NCI-H187 treated with DMSO at 0.1 percent for 48 hours (cell line): ENCODE measurements around the gene CBR3.
"Not testable (repeated sequence)": the region's sequence is repeated elsewhere in the genome, so short reads cannot be mapped to it uniquely, and the experiment has no call there.

Experiments used
- DNase-seq: peaks from one replicate; lab custom pipeline; 2025; lab: John Stamatoyannopoulos, UW

CBR3 gene

DNA sequence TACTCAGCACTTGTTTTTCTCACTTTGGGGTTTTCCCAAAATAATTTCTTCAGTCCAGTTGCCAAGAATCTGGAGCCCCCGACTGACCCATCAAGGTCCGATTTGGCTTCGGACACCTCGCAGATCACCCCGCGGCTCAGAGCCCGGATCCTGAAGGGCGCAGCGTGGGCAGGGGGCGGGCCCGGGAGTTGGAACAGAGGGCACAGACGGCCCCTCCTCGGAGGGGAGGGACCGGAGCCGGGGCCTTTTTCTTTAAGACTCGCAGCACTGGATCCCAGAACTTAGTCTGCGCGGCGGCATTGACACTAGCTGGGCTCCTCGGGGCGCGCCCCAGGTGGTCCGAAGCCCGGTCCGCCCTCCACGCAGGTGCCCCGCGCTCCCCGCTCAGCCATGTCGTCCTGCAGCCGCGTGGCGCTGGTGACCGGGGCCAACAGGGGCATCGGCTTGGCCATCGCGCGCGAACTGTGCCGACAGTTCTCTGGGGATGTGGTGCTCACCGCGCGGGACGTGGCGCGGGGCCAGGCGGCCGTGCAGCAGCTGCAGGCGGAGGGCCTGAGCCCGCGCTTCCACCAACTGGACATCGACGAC is at the start of gene CBR3:
Gene CBR3 (plus strand): TSS at position 277 of the 588 bp plus-strand sequence. CDS start 114 bp downstream, at position 391.
- no peak for DNase-seq

DNA sequence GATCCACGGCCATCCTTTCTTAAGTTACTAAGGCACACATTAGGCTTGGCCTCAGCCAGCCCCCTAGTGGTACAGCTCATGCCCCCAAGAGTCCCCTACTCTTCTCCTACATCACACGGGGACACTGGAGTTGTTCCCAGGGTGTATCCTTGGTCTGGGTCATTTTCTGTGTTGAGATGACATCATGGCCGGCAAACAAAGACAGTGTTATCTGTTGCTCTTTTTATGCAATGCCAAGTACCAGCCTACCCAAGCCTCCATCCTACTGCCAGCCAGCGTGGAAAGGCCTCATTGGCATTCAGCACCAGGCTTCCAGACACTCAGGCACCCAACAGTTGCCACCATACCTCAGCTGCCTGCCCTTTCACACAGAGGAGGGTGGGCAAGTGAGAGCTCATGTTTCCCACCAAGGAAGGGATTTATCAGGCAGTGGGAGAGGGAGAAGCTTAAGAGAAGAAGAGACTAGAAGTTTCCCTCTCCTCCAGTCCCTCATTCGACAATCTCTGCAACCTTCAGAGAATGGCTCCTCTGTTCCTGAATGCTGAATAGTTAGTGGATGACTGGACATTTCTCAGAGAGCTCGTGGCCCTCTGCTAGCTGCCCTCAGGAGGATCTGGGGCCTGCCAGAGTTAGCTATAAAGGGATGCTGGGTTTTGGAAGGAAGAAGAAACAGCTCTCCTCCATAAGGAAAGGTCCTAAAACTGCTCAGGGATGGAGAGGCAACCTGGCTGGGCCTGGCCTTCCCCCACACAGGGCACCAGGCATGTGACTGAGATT is 47.3 kb upstream of the CBR3 start:
- DNase-seq: no peak

DNA sequence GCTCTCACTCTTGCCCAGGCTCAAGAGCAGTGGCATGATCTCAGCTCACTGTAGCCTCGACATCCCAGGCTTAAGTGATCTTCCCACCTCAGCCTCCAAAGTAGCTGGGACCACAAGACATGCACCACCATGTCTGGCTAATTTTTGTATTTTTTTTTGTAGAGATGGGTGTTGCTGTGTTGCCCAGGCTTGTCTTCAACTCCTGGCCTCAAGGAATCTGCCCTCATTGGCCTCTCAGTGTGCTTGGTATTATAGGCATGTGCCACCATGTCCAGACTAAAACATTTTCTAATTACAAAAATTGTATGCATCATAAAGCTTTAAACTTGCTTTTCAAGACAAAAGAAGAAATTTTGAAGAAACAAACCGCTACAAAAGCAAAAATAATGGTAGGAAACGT is 44.9 kb upstream of the CBR3 start:
- no peak for DNase-seq

DNA sequence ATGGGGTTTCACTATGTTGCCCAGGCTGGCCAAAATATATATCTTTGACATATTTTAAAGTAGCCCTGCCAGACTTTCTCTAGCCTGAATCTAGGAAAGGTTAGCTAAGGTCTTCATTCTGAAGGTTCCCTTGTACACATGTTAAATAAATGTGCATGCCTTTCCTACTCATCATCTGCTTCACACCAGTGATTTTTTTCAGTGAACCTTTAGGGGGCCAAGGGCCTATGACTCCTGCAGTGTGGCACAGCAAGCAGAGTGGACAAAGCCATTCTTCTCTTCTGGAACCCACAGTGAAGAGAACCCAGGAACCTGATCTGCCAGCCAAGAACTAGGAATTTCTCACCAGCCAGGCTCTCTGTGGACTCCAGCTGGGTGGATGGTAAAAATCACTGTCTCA is 42.2 kb upstream of the CBR3 start:
- DNase-seq: no peak

DNA sequence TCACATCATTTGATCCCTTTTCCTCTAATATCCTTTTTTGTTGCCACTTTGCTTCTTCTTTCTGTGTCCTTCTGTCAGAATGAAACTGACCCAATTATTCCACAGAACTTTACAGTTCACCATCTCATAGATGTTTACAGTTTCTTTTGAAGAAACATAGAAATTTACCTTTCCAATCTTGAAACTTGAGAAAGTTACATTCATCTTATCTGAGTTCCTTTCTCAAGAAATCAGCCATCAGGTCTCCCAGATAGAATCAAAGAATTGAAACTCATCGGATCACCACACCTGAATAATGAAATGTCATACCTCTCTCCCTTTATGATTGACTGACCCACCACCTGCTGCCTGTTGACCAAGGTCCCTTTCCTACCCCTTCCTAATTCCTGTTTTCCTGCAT is 41.4 kb upstream of the CBR3 start:
- DNase-seq: no peak

DNA sequence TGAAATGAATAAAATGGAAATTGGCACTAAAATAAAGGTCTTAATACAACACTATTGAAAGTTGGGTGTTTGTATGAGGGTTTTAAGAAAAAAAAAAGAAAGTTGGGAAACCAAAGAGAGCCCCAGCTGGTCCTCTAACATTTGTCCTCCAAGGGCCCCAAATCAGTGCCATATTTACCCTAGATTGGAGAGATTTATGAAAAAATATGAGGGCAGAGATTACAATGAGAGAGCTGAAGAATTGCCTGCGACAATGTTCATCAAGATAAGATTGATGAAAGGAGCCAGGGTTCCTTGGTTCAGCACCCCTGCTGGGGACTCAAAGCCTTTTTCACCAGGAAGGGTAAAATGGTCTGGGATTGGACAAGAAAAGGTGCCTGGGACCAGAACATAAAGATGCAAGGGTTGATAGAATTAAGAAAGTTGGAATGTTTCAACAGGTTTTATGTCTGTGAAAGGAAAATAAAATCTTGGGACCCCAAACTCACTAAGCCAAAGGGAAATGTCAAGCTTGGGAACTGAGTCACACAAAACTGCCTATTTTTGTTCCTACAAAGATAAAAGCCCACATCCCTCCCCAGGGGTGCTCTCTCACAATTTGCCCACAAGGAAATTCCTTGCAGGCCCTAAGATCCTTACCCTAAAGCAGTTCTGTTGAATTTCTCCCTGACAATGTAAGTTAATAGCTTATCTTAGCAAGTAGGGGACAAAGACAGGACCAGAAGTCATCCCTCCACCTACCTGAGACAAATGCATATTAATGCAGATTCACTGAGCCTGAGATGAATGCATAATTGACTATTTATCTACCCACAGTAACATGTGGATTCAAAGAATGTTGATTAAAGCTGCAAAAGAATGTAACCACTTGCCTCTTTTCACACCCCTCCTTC is 38.2 kb upstream of the CBR3 start:
- no peak for DNase-seq

DNA sequence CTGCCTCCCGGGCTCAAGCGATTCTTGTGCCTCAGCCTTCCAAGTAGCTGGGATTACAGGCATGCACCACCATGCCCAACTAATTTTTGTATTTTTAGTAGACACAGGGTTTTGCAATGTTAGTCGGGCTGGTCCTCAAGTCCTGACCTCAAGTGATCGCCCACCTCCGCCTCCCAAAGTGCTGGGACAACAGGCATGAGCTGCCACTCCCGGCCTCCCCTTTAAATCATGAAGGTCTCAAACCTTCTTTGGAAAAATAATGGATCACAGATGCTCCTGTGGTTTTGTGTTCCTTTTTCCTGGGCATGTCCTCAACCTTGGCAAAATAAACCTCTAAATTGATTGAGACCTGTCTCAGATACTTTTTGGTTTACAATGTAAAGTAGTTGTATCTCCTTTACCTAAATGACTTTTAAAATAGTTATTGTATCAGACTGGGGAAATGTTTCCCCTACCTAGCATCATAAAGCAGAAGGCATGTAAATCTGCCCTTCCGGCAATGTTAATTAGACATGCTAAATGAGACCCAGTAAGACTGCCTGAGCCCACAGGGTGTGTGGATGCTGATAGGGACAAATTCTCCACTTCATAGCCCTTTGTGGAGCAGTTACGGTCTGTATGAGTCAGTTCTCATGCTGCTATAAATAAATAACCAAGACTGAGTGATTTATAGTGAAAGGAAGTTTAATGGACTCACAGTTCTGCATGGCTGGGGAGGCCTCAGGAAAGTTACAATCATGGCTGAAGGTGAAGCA is 37.3 kb upstream of the CBR3 start:
- no peak for DNase-seq

DNA sequence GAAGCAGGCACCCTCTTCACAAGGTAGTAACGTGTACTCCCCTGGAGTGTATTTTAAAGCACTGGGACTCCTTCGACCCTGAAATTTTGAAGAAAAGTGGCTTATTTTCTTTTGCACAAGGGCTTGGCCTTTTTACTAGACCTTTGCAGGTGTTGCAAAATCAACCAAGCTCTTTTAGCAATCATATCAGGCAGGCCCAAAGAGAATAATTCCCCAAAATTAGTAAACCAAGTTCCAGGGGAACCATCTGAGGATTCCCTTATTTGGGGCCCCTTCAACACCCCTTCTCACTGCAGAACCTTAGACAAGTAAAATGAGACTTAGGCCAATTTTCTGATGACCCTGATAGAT is 36.7 kb upstream of the CBR3 start:
- no peak for DNase-seq

DNA sequence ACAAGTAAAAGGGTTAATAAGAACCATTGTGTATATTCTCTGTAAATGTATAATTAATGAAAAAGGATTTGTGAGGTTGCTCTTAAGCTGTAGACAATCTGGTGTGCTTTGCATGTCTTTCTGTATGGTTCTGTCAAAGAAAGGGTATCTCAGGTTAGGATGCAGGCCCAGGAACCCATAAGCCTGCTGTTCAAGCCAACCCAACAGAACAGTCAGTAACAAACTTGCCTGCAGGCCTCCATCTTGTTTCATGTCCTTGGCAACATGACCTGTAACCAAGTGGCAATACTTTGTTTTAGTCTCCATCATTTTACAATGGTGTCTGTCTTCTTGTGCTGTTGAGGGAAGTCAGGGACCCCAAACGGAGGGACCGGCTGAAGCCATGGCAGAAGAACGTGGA is 35.9 kb upstream of the CBR3 start:
- DNase-seq: no peak

DNA sequence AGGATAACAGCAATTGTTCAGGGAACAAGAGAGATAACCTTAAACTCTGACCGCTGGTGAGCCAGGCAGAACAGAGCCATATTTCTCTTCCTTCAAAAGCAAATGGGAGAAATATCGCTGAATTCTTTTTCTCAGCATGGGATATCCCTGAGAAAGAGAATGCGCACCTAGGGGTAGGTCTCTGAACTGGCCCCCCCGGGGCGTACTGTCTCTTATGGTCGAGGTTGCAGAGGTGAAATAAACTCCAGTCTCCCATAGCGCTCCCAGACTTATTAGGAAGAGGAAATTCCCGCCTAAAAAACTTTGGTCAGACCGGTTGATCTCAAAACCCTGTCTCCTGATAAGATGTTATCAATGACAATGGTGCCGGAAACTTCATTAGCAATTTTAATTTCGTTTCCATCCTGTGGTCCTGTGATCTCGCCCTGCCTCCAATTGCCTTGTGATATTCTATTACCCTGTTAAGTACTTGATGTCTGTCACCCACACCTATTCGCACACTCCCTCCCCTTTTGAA is 35.1 kb upstream of the CBR3 start:
- DNase-seq: not testable (repeated sequence)

DNA sequence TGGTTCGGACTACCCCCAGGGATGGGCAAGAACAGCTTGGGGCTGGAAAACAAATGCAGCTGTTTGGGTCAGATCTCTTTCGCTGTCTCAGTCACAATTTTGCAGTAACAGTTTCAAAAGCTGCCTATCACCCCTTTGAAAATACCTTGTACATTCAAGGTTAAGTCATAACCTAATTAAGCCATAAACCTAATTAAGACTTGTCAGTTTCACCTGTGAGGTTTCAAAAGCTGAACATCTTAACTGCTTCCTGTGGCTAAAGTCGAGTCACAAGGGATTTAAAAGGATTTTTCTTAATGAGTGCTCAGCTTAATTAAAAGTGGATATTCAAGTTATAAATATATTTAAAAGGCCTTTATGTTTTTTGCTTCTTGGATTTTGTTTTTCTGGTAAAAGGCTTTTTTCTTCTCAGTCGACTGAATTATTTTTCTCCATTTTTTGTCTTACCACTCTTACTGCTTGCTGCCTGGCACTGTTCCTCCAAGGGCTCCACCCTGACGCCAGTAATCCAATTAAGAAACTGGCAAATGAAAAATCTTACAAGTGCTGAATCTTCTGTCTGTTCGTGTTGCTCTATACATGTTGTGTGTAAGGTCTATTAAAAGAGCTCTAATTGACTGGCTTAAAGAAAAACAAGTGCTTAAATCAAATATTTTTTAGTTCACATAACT is 33.8 kb upstream of the CBR3 start:
- DNase-seq: no peak

DNA sequence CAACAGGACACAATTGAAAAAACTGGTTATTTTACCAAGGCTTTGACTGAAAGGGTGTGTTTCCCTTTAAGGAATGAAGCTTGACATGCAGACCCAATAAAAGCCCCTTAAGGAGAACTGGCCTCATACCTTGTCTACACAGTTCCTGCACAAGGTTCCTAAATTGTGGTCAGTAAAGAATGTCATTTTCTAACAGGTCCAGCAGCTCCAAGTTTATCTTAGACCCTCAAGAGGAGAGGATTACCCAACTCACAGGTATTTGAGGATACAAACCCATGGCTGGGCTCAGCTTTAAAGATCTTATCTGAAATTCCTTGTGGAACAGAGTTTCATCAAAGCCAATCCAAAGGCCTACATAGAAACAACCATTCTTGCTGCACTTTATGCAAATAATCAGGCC is 31.4 kb upstream of the CBR3 start:
- no peak for DNase-seq

DNA sequence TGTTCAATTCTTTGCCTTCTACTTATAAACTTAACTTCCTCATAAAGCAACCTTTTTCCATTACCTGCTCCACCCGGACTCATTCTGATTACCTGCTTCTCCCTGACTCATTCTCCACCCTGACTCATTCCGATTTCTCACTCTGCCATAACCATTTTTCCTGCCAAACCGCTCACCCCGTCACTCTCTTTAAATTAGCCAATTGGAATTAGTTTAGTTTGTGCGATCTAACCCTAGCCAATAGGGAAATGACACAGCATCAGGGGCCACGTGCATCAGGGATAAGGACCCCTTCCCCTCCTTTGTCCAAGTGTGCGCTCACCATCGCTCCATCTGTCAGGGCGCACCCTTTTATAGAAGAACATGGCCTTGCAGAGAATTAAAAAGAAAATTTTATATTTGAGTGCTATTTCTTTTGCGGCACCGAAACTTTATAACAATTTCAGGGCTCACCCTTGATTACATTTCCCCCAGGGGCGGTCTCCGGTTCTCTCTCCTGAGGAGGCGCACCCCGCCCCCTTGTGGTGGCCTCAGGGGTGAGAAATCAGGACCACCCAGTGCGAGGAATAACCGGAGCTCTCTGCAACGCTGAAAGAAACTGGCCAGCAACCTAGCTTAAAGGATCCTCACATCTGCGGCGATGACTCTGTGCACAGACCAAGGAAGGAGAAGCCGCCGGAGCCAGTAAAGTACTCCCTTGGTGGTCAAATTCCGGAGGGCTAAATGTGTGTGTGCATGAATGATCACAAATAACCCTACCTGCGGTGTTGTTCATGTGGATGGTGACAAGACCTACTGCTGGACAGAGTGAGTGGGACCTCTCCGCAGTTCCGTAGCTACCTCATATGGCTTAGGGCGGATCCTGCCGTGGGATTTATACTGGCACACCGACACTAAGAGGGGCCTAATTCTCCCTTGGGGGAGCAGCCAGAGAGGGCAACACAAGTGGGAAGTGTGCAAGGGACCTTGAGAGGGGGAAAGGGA is 30.3 kb upstream of the CBR3 start:
- DNase-seq: no peak

DNA sequence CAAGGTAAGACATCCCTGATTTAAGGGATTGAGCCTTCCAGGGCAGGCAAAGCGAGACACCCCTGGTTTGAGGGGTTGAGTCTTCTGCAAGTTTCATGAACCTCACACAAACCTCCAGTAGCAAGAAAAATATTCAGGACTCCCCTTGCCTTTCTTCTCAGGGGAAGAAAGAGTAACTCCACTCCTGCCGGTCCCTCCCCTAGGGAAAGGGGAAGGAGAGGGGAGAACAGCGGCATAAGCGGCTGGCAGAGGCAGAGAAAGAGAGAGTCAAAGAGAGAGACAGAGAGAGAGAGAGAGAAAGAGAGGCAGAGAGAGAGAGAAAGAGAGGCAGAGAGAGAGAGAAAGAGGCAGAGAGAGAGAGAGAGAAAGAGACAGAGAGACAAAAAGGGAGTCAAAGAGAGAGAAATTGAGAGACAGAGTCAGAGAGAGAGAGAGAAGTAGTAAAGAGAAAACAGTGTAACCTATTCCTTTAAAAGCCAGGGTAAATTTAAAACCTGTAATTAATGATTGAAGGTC is 29.5 kb upstream of the CBR3 start:
- DNase-seq: no peak

DNA sequence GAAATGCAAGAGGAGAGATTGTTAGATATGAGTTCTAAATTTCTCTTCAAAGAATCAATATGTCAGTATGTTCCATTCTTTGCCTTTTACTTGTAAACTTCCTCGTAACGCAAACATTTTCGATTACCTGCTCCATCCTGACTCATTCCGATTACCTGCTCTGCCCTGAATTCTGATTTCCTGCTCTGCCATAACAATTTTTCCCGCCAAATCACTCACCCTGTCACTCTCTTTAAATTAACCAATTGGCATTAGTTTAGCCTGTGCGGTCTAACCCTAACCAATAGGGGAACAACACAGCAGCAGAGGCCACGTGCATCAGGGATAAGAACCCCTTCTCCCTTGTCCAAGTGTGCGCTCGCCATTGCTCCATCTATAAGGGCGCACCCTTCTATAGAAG is 25.0 kb upstream of the CBR3 start:
- DNase-seq: no peak

DNA sequence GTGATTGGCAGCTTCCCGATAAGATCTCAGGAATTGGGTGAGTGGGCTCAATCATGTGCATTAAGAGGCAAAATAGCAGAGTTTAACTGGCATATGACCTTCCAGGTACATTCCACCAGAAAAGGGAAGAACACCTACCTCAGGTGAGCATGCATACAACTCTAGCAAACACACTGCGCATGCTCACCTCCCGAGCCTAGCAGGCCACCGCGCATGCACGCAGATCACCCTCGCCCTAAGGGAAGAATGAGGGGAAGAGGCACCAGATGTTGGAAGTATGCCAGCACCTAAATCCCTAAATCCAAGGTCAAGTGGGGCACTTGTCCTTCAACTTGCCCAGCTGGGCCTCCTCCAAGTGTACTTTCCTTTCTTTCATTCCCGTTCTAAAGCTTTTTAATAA is 23.6 kb upstream of the CBR3 start:
- DNase-seq: no peak

DNA sequence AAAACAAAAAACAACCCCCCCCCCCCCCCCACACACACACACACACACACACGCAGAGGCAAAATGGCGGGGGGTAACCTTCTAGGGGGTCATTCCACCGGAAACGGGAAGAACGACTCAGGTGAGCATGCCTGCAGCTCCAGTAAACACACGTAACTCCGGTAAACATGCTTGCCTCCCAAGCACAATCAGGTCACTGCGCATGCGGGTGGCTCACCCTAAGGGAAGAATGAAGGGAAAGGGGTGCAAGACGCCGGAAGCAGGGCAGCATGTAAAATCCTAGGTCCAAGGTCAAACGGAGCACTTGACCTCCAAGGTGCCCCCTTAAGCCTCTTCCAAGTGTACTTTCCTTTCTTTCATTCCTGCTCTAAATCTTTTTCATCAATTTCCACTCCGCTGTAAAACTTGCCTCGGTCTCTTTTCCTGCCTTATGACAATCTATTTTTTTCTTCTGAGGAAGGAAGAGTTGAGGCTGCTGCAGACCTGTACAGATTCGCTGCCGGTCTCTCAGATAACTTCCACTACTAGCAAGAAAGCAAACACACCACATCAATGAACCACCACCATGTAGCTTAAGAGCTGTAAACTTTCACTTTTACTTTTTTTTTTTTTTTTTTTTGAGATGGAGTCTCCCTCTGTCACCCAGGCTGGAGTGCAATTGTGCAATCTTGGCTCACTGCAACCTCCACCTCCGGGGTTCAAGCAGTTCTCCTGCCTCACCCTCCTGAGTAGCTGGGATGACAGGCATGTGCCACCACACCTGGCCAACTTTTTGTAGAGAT is 21.0 kb upstream of the CBR3 start:
- DNase-seq: no peak

DNA sequence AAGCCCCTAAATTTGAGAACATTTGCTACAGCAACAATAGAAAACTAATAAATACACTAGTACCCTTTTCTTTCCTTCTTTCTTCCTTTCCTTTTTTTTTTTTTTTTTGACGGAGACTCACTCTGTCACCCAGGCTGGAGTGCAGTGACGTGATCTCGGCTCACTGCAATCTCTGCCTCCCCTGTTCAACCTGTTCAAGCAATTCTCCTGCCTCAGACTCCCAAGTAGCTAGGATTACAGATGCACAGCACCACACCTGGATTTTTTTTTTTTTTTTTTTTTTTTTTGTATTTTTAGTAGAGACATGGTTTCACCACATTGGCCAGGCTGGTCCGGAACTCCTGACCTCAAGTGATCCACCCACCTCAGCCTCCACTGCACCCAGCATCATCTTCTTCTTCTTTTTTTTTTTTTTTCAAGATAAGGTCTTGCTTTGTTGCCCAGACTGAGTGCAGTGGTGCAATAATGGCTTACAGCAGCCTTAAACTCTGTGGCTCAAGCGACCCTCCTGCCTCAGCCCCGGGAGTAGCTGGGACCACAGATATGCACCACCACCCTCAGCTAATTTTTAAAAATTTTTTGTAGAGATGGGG is 19.6 kb upstream of the CBR3 start:
- no peak for DNase-seq

DNA sequence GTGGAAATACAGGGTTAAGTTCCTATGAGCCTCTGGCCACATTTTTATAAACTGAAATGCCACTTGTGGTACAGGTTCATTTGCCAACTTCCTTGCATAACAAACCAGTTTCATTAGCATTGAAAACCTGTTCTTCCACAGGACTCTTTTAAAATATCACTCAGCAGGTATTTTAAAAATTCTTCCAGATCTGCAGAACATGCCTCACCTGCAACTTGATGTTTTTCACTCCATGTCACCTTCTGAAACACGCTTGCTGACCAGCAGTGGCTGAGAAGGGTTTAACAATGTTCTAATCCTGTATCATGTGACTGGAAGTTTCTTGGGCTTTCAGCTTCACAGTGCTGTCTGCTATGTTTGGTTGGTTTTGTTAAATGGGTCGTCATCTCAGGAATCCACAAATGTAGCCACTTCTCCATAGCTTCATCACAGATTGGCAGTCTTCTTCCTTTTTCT is 17.6 kb upstream of the CBR3 start:
- no peak for DNase-seq
